Stimulated activated CD8-positive, alpha-beta memory T cell treated with anti-CD3 and anti-CD28 coated beads, Interleukin-15, amount 100 ng/mL, for 4 hours (primary cell): ENCODE measurements around the gene NR2F2.
A peak's percentile ranks its signal among the peaks of the same experiment; 100 is the strongest.

Source experiments
- DNase-seq, 2 donors: peaks; one replicate each; pipeline ENCODE4 v3.0.0-alpha.2; 2020; ENCODE audit warnings: low read depth in 2 of 2

NR2F2 gene

GRCh38 chr15:96353930-96354730, 23.6 kb downstream of the NR2F2 start:
- no peak for DNase-seq

GRCh38 chr15:96354731-96355567, 24.4 kb downstream of the NR2F2 start:
- DNase-seq: no peak

GRCh38 chr15:96355568-96356187, 25.2 kb downstream of the NR2F2 start:
- no peak for DNase-seq

GRCh38 chr15:96356494-96357455, 26.3 kb downstream of the NR2F2 start:
- DNase-seq: peak; percentile 18

- no peak for DNase-seq
These were observed 27.7 kb downstream of the NR2F2 start for GRCh38 chr15:96358001-96358801.

GRCh38 chr15:96358821-96359615, 28.5 kb downstream of the NR2F2 start:
- no peak for DNase-seq

GRCh38 chr15:96359616-96360521, 29.4 kb downstream of the NR2F2 start:
- no peak for DNase-seq

- DNase-seq: no peak
These were observed 30.2 kb downstream of the NR2F2 start for GRCh38 chr15:96360581-96361308.

- no peak for DNase-seq
These were observed 31.0 kb downstream of the NR2F2 start for GRCh38 chr15:96361309-96362010.

GRCh38 chr15:96362011-96362754, 31.7 kb downstream of the NR2F2 start:
- DNase-seq: no peak

GRCh38 chr15:96362755-96363651, 32.5 kb downstream of the NR2F2 start:
- no peak for DNase-seq

GRCh38 chr15:96363707-96364106, 33.2 kb downstream of the NR2F2 start:
- DNase-seq: no peak

- no peak for DNase-seq
These were observed 35.5 kb downstream of the NR2F2 start for GRCh38 chr15:96365781-96366525.

GRCh38 chr15:96366526-96366877, 36.0 kb downstream of the NR2F2 start:
- DNase-seq: no peak
